Activated T-cell treated with anti-CD3 and anti-CD28 coated beads, Interleukin-2, amount 50 U/mL, for 1 hour (primary cell): ENCODE results near the gene EPHA4.

Experiments
- DNase-seq: peaks from one replicate; pipeline ENCODE4 v3.0.0-alpha.2; 2020

EPHA4 gene

GRCh38 chr2:221381928-221382488 lies 190.1 kb downstream of the EPHA4 start:
- DNase-seq: no peak

- DNase-seq: no peak
Observed at GRCh38 chr2:221380686-221381085, 191.4 kb downstream of the EPHA4 start.

- DNase-seq: no peak
Observed at GRCh38 chr2:221380062-221380461, 192.0 kb downstream of the EPHA4 start.

- no peak for DNase-seq
Observed at GRCh38 chr2:221377597-221377996, 194.5 kb downstream of the EPHA4 start.

- no peak for DNase-seq
Observed at GRCh38 chr2:221377066-221377465, 195.0 kb downstream of the EPHA4 start.

GRCh38 chr2:221374234-221374633 lies 197.9 kb downstream of the EPHA4 start:
- no peak for DNase-seq

GRCh38 chr2:221372907-221373306 lies 199.2 kb downstream of the EPHA4 start:
- DNase-seq: no peak

GRCh38 chr2:221372159-221372884 lies 199.8 kb downstream of the EPHA4 start:
- no peak for DNase-seq

- no peak for DNase-seq
Observed at GRCh38 chr2:221371347-221371746, 200.8 kb downstream of the EPHA4 start.

- no peak for DNase-seq
Observed at GRCh38 chr2:221370857-221371211, 201.3 kb downstream of the EPHA4 start.

- DNase-seq: no peak
Observed at GRCh38 chr2:221370076-221370856, 201.8 kb downstream of the EPHA4 start.
